ENCODE results near the gene LVRN. TPM values are rescaled to one million over a fixed set of nuclear protein-coding genes. Genes with fewer than 3 reads are reported as not detected.

LVRN gene
- total and polyA plus RNA-seq, 2 of the 13 experiments (the other 11 are each of a cell fraction or from before 2014, with no cell fraction given): 0.09 to 0.20 TPM

DNA sequence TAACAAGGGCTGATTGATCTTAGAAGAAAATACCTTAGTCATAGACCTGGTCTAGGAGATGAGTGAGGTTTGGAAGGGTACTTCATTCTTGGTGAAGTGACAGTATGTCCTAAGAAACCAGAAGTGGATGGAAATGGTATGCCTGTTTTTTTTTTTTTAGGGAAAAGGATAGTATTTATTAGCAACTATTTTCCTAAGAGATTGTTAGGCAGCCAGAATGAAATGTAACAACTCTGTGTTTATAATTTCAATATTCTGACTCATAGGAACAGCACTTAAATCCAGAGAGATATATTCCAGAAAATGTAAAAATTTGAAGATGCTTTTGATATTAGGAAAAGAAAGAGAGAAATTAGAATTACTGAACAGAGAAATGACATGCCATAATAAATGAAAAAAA lies 48.8 kb downstream of the LVRN start (continued):
- TF ChIP-seq ZNF256 (CRISPR knock-in tag; conservative IDR thresholded peaks at IDR 0.05) (no peak), ZNF720 (CRISPR knock-in tag; IDR thresholded peaks at IDR 0.05) (no peak)

DNA sequence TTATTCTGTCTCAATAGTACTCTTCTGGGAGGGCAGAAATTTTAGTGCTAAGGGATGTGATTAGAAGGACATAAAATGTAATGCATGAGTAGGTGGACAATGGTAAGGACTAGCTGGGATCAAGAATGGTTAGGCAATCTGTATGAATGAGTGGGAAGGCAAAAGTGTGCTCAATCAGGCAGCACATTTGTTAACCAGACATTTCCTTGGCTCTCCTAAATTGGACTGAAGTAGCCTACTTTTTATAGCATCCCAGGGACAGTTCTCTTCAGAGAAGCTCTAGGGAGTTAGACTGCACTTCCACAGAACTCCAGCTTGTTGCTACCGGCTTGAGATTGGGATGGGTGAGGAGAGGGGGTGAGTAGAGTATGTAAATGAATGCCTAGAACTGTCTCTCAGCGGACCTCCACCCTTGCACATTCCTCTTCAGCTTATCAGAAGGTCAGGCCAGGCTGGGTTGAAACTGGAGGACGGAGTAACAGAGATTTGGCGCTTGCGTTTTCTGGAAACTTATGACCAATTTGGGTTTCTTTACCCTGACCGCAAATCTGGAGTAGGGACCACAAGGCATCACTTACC lies 51.0 kb downstream of the LVRN start:
- Histone ChIP-seq H3K9me3 (ENCODE audit: low read length) (no peaks in the 10 kb centered on the region), H4K20me1 (ENCODE audit: insufficient read depth, low read length) (no peaks in the 10 kb centered on the region), H3K27ac (ENCODE audit: extremely low read length, insufficient read depth, low read length) (no peak overlapping the region), H2AFZ (ENCODE audit: low read length) (no peak overlapping the region), H3K36me3 (replicated peaks in 1 of 2; ENCODE audit: control insufficient read depth in 1 of 2, insufficient read depth in 2 of 2, low read length in 2 of 2) (no peaks in the 10 kb centered on the region), H3K9ac (ENCODE audit: insufficient read depth, low read depth, low read length) (no peak overlapping the region), H3K79me2 (ENCODE audit: insufficient read depth, low read length) (no peaks in the 10 kb centered on the region), H3K4me2 (ENCODE audit: low read depth, low read length) (no peak overlapping the region), H3K4me3 (replicated peaks in 1 of 3; ENCODE audit: insufficient read depth in 1 of 3, low read depth in 2 of 3, low read length in 3 of 3) (no peak overlapping the region), H3K27me3 (ENCODE audit: control insufficient read depth in 1 of 2, insufficient read depth in 2 of 2, low read length in 2 of 2) (peaks cover 0 to 3% of the 10 kb centered on the region in 2 experiments; a peak in 1 of 5 replicates), H3K4me1 (ENCODE audit: insufficient read depth, low read length) (no peaks in the 10 kb centered on the region)
- 31% methylated on average over 6 of the region's 6 CpGs for WGBS (ENCODE audit: low lambda C conversion rate)
- intact Hi-C loops (cut with micrococcal nuclease; ENCODE audit: unreplicated experiment): no loop called here
- in situ Hi-C loops (cut with HindIII; ENCODE audit: extremely low pct_ligation_motif_present, low pct_unique_long_range_greater_than_20kb): no loop called here
- ChIA-PET CTCF (ENCODE audit: low intra/inter-chr PET ratio, low total read pairs) (no interaction called here), POLR2A (no interaction called here)
- ATAC-seq: no peak
- no peak for DNase-seq (ENCODE audit: low spot score)
- no TSS peak for BruUV-seq (replicated peaks)
- FAIRE-seq: no peak
- no peak for TF ChIP-seq FOXK1 (CRISPR knock-in tag; IDR thresholded peaks at IDR 0.05; ENCODE audit: borderline replicate concordance, low read depth)
- TF ChIP-seq ZNF780A (CRISPR knock-in tag; IDR thresholded peaks at IDR 0.05): no peak
- TF ChIP-seq, protein P1, sequence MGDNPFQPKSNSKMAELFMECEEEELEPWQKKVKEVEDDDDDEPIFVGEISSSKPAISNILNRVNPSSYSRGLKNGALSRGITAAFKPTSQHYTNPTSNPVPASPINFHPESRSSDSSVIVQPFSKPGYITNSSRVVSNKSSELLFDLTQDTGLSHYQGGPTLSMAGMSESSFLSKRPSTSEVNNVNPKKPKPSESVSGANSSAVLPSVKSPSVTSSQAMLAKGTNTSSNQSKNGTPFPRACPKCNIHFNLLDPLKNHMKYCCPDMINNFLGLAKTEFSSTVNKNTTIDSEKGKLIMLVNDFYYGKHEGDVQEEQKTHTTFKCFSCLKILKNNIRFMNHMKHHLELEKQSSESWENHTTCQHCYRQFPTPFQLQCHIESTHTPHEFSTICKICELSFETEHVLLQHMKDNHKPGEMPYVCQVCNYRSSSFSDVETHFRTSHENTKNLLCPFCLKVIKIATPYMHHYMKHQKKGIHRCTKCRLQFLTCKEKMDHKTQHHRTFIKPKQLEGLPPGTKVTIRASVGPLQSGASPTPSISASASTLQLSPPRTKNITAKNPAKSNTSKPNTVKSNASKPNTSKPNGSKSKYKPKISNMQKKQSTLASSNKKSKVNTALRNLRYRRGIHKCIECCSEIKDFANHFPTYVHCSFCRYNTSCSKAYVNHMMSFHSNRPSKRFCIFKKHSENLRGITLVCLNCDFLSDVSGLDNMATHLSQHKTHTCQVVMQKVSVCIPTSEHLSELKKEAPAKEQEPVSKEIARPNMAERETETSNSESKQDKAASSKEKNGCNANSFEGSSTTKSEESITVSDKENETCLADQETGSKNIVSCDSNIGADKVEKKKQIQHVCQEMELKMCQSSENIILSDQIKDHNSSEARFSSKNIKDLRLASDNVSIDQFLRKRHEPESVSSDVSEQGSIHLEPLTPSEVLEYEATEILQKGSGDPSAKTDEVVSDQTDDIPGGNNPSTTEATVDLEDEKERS (CRISPR knock-in tag; IDR thresholded peaks at IDR 0.05): no peak
- TF ChIP-seq ZNF567 (CRISPR knock-in tag; IDR thresholded peaks at IDR 0.05; ENCODE audit: borderline replicate concordance): no peak
- TF ChIP-seq, protein P2, sequence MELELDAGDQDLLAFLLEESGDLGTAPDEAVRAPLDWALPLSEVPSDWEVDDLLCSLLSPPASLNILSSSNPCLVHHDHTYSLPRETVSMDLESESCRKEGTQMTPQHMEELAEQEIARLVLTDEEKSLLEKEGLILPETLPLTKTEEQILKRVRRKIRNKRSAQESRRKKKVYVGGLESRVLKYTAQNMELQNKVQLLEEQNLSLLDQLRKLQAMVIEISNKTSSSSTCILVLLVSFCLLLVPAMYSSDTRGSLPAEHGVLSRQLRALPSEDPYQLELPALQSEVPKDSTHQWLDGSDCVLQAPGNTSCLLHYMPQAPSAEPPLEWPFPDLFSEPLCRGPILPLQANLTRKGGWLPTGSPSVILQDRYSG (CRISPR knock-in tag; IDR thresholded peaks at IDR 0.05): no peak
- no peak for TF ChIP-seq ZNF280B (CRISPR knock-in tag; IDR thresholded peaks at IDR 0.05; ENCODE audit: borderline replicate concordance)
- no peak for TF ChIP-seq CHCHD3 (CRISPR knock-in tag; IDR thresholded peaks at IDR 0.05)
- no peak for TF ChIP-seq ZNF790 (CRISPR knock-in tag; IDR thresholded peaks at IDR 0.05; ENCODE audit: borderline replicate concordance)
- no peak for TF ChIP-seq ZNF230 (CRISPR knock-in tag; IDR thresholded peaks at IDR 0.05)
- no peak for TF ChIP-seq AHR (CRISPR knock-in tag; IDR thresholded peaks at IDR 0.05)
